T-helper 2 cell treated with Interferon-gamma antibody and Interleukin-4, amounts not matched to agents 5 μg/mL and 100 μg/mL, for 36 hours (primary cell): Measurements from ENCODE around the gene STIM1.
"Not testable (repeated sequence)": the region's sequence is repeated elsewhere in the genome, so short reads cannot be mapped to it uniquely, and the experiment has no call there.

Source experiments
- DNase-seq: peaks from one replicate; pipeline ENCODE4 v3.0.0; 2021; ENCODE audit warnings: low spot score
- H3K27ac Mint-ChIP-seq: one replicate; pipeline ENCODE4 v1.8.0; 2021; ENCODE audit warnings: mild to moderate bottlenecking, mixed read lengths
- H3K27me3 Mint-ChIP-seq: one replicate; pipeline ENCODE4 v1.8.0; 2021; ENCODE audit warnings: low read depth, mixed read lengths
- H3K36me3 Mint-ChIP-seq: one replicate; pipeline ENCODE4 v1.8.0; 2021; ENCODE audit warnings: low read depth, mixed read lengths
- H3K4me1 Mint-ChIP-seq: one replicate; pipeline ENCODE4 v1.8.0; 2021; ENCODE audit warnings: low read depth, mixed read lengths
- H3K4me3 Mint-ChIP-seq: one replicate; pipeline ENCODE4 v1.8.0; 2022; ENCODE audit warnings: mild to moderate bottlenecking, moderate library complexity, mixed read lengths
- H3K9me3 Mint-ChIP-seq: one replicate; pipeline ENCODE4 v1.8.0; 2021; ENCODE audit warnings: mixed read lengths

STIM1 gene

DNA sequence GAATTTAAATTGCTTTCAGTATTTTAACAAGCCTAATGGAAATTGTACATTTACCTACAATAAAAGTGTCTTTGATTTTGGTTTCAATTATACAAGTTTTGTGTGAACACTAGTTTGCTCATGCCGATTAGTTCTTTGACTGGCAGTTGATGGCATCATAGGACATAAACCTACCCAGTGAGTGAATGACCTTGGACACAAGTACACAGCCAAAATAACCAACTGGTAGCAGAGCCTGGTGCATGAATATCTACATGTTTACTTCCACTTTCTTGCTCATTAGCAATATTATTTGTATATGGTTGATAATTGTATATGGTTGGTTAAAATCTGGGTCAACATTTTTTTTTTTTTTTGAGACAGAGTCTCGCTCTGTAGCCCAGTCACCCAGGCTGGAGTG, 37.8 kb downstream of the STIM1 start:
- H3K36me3 Mint-ChIP-seq, result peaks cover 35% of the 10 kb centered on the region
- no peaks in the 10 kb centered on the region for H3K27me3 Mint-ChIP-seq
- peak overlapping the region; percentile 25 for H3K4me3 Mint-ChIP-seq
- H3K4me1 Mint-ChIP-seq, result peaks cover 38% of the 10 kb centered on the region
- H3K27ac Mint-ChIP-seq, result peak overlapping the region; percentile 26
- DNase-seq, result no peak
- H3K9me3 Mint-ChIP-seq, result no peaks in the 10 kb centered on the region

GRCh38 chr11:3894128-3894731, 38.8 kb downstream of the STIM1 start:
- H3K27ac Mint-ChIP-seq, result peak overlapping the region; percentile 70
- H3K4me1 Mint-ChIP-seq, result peaks cover 35% of the 10 kb centered on the region
- DNase-seq, result no peak
- no peaks in the 10 kb centered on the region for H3K27me3 Mint-ChIP-seq
- H3K36me3 Mint-ChIP-seq, result peaks cover 35% of the 10 kb centered on the region
- H3K4me3 Mint-ChIP-seq, result peak overlapping the region; percentile 25
- H3K9me3 Mint-ChIP-seq, result no peaks in the 10 kb centered on the region

- Mint-ChIP-seq H3K4me1 (peaks cover 31% of the 10 kb centered on the region), H3K27ac (no peak overlapping the region), H3K27me3 (no peaks in the 10 kb centered on the region), H3K9me3 (no peaks in the 10 kb centered on the region), H3K36me3 (peaks cover 33% of the 10 kb centered on the region), H3K4me3 (no peak overlapping the region)
- no peak for DNase-seq
These were observed 41.2 kb downstream of the STIM1 start for GRCh38 chr11:3896644-3897043.

GRCh38 chr11:3900230-3900629, 44.8 kb downstream of the STIM1 start:
- Mint-ChIP-seq H3K36me3 (peaks cover 12% of the 10 kb centered on the region), H3K4me1 (peaks cover 37% of the 10 kb centered on the region)
- not testable (repeated sequence) for H3K4me3 Mint-ChIP-seq, H3K9me3 Mint-ChIP-seq, H3K27me3 Mint-ChIP-seq, DNase-seq, H3K27ac Mint-ChIP-seq

DNA sequence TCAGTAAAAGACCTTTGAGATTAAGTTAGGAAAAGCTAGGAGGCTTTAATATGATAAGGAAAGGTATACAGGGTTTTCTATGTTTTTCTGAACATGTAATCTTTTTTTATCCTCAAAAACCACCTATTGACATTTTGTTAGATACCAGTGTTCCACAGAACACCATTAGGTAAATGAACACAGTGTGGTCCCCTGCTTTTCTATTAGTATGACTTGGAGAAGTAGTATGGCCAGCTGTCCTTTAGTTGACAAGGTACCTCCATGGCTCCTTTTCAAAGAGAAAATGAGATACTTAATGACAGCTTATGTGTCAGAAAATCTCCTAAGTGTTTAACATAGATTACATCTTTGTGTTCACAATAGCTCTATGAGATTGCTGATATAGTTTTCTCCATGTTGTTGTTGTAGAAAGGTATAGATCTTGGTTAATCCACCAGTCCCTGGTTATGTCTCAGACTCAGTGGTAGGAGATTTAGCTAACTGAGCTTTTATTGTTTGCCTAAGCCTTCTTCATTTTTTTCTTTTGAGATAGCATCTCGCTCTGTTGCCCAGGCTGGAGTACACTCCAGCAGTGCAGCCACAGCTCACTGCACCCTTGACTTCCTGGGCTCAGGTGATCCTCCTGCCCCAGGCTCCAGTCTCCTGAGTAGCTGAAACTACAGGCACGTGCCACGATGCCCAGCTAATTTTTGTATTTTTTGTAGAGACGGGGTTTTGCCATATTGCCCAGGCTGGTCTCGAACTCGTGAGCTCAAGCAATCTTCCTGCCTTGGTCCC, 46.0 kb downstream of the STIM1 start:
- Mint-ChIP-seq H3K27ac (peak overlapping the region; percentile 60), H3K4me3 (no peak overlapping the region), H3K4me1 (peaks cover 43% of the 10 kb centered on the region), H3K9me3 (no peaks in the 10 kb centered on the region), H3K27me3 (no peaks in the 10 kb centered on the region), H3K36me3 (peaks cover 5% of the 10 kb centered on the region)
- DNase-seq, result no peak

DNA sequence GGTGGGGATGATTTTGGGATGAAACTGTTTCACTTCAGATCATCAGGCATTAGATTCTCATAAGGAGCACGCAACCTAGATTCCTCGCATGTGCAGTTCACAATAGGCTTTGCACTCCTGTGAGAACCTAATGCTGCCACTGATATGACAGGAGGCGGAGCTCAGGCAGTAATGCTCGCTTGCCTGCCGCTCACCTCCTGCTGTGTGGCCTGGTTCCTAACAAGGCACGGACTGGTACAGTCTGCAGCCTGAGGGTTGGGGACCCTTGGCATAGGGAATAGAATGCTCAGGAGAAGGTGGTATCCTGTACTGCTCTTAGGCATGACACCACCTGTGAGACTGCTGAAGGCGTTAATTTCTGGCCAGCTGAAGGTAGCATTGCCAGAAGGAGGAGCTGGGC, 47.0 kb downstream of the STIM1 start:
- no peak overlapping the region for H3K27ac Mint-ChIP-seq
- no peak overlapping the region for H3K4me3 Mint-ChIP-seq
- H3K4me1 Mint-ChIP-seq, result peaks cover 50% of the 10 kb centered on the region
- no peak for DNase-seq
- no peaks in the 10 kb centered on the region for H3K36me3 Mint-ChIP-seq
- H3K9me3 Mint-ChIP-seq, result no peaks in the 10 kb centered on the region
- no peaks in the 10 kb centered on the region for H3K27me3 Mint-ChIP-seq

DNA sequence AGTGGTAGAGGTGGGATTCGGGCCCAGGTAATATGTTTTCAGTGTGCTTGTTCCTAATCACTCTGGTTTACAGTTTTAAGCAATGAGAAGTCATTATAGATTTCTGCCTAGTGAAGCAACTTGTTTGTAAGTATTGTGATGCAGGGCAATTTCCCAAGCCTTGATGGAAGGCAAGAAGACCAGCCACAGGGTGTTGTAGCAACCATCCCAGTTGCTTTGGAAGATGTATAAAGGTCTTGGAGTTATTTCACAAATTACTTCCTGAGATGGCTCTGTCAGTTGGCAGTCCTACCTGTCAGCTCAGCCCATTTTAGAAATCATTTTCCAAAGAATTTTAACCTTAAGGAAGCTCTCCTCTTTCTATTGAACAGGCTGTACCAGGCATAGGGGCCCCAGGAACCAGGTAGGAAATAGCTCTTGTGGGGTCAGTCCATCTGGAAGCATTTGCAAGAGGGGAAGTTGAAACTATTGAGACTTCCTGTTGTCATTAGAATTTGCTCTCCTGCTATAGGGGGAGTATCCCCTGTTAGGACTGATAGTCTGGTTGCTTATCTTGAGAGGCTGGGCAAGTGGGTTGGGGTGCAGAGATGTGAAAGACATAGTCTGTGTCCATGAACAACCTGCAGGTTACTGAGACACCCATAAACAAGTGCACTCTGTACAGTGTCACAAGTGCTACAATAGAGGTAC, 47.9 kb downstream of the STIM1 start:
- no peaks in the 10 kb centered on the region for H3K36me3 Mint-ChIP-seq
- no peak overlapping the region for H3K27ac Mint-ChIP-seq

DNA sequence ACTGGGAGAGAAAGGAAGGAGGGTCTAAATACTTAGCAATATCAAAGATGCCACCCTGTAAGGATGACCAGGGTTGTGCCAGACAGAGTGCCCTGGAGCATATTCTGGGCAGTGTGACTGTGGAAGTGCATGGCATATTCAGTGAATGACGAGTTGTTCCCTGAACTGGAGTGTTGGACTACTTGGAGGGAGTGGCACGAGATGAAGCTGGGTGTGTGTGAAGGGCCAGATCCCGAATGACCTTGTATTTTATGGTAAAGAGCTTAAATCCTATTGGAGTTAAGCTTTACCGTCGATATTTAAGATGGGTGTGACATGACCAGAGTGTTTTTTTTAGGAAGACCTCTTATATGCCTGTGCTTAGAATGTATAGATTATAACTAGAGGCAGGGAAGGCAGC, 48.8 kb downstream of the STIM1 start:
- peak overlapping the region; percentile 33 for H3K4me3 Mint-ChIP-seq
- H3K4me1 Mint-ChIP-seq, result peaks cover 55% of the 10 kb centered on the region
- H3K27ac Mint-ChIP-seq, result peak overlapping the region; percentile 74
- no peaks in the 10 kb centered on the region for H3K9me3 Mint-ChIP-seq
- no peaks in the 10 kb centered on the region for H3K36me3 Mint-ChIP-seq
- no peaks in the 10 kb centered on the region for H3K27me3 Mint-ChIP-seq
- no peak for DNase-seq

More for the DNA sequence above, 47.9 kb downstream of the STIM1 start:
- H3K4me1 Mint-ChIP-seq, result peaks cover 55% of the 10 kb centered on the region
- no peaks in the 10 kb centered on the region for H3K27me3 Mint-ChIP-seq
- H3K9me3 Mint-ChIP-seq, result no peaks in the 10 kb centered on the region
- no peak overlapping the region for H3K4me3 Mint-ChIP-seq
- DNase-seq, result no peak

- Mint-ChIP-seq H3K4me3 (peak overlapping the region; percentile 33), H3K9me3 (no peaks in the 10 kb centered on the region)
These were observed 49.9 kb downstream of the STIM1 start for GRCh38 chr11:3905080-3905953.

GRCh38 chr11:3906166-3906565, 50.7 kb downstream of the STIM1 start:
- no peak overlapping the region for H3K4me3 Mint-ChIP-seq
- no peaks in the 10 kb centered on the region for H3K9me3 Mint-ChIP-seq
- H3K36me3 Mint-ChIP-seq, result no peaks in the 10 kb centered on the region
- H3K27ac Mint-ChIP-seq, result no peak overlapping the region
- H3K27me3 Mint-ChIP-seq, result no peaks in the 10 kb centered on the region
- peaks cover 63% of the 10 kb centered on the region for H3K4me1 Mint-ChIP-seq
- no peak for DNase-seq

More at GRCh38 chr11:3905080-3905953, 49.9 kb downstream of the STIM1 start:
- Mint-ChIP-seq H3K27ac (peak overlapping the region; percentile 74), H3K4me1 (peaks cover 58% of the 10 kb centered on the region), H3K27me3 (no peaks in the 10 kb centered on the region), H3K36me3 (no peaks in the 10 kb centered on the region)
- DNase-seq, result peak; percentile 66

DNA sequence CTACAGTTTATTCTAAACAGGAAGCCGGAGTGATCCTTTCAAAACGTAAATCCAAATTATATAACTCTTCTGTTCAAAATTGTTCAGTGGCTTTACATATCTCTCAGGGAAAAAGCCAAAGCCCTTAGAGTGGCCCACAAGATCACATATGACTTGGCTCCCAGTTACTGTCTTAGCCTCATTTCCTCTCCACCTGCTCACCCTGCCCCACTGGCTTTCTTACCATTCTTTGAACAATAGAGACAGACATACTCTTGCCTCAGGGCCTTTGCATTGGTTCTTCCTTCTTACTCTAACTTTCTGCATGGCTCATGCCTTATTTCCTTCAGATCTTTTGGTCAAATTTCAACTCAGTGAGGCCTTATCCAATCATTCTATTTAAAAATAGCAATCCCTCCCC, 52.1 kb downstream of the STIM1 start:
- Mint-ChIP-seq H3K4me3 (peak overlapping the region; percentile 24), H3K4me1 (peaks cover 56% of the 10 kb centered on the region), H3K27ac (peak overlapping the region; percentile 24), H3K27me3 (no peaks in the 10 kb centered on the region), H3K36me3 (no peaks in the 10 kb centered on the region), H3K9me3 (no peaks in the 10 kb centered on the region)
- DNase-seq, result no peak

DNA sequence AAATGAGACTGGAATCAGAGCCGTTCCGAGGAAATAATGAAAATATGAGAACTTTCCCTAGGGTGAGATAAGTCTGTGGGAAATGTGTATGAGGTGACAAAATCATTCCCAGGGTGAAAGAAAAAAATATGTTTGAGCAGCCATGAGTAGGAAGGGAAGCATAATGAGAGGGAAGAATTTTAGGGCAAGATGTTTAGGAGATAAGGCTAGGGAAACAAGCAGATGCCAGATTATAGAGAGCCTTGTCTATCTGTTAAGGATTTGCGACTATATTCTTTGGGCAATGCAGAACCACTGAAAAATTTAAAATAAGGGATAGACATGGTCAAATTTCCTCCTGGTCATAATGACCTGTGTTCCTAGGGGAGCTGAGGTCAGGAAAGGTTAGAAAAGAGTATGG, 54.4 kb downstream of the STIM1 start:
- no peak for DNase-seq
- no peaks in the 10 kb centered on the region for H3K36me3 Mint-ChIP-seq
- H3K27ac Mint-ChIP-seq, result peak overlapping the region; percentile 34
- peaks cover 48% of the 10 kb centered on the region for H3K4me1 Mint-ChIP-seq
- no peaks in the 10 kb centered on the region for H3K9me3 Mint-ChIP-seq
- no peaks in the 10 kb centered on the region for H3K27me3 Mint-ChIP-seq
- no peak overlapping the region for H3K4me3 Mint-ChIP-seq

- Mint-ChIP-seq H3K27me3 (no peaks in the 10 kb centered on the region), H3K36me3 (peaks cover 2% of the 10 kb centered on the region), H3K4me1 (peaks cover 39% of the 10 kb centered on the region), H3K27ac (peak overlapping the region; percentile 1), H3K4me3 (no peak overlapping the region), H3K9me3 (no peaks in the 10 kb centered on the region)
- no peak for DNase-seq
These were observed 56.5 kb downstream of the STIM1 start for GRCh38 chr11:3911908-3912505.
